ENCODE measurements around the gene PRPF6. TPM values are rescaled to one million over a fixed set of nuclear protein-coding genes. Genes with fewer than 3 reads are reported as not detected.

PRPF6 gene
- total RNA-seq: 71.0 TPM

- peak; percentile 91 for DNase-seq
Measured at GRCh38 chr20:63980806-63981728, at the start of gene PRPF6. TSS of gene PRPF6 (plus strand) at chr20:63981132. CDS start at chr20:63981246, 114 bp downstream.

GRCh38 chr20:63931735-63932134 lies 49.2 kb upstream of the PRPF6 start:
- no peak for DNase-seq

GRCh38 chr20:63932606-63933160 lies 48.2 kb upstream of the PRPF6 start:
- DNase-seq: no peak

DNA sequence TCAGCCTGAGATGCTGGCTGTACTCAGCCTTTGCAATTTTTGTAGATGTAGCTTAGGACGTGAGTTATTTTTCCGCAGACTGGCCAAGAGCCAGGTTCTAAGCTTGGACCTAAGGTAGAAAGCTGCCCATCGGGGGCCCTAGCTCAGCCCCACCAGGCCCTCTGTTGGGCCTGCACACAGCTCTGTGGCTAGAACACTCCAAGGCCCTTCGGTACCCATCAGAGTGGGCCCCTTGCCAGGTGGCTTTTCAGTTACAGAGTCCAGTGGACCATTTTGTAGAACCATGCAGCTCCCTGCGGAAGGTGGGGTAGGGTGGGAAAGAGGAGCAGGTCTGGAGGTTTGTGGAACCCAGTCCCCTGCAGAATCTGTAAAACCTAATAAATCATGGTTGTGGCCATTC lies 47.3 kb upstream of the PRPF6 start:
- DNase-seq: no peak

GRCh38 chr20:63934271-63935068 lies 46.5 kb upstream of the PRPF6 start:
- no peak for DNase-seq

DNA sequence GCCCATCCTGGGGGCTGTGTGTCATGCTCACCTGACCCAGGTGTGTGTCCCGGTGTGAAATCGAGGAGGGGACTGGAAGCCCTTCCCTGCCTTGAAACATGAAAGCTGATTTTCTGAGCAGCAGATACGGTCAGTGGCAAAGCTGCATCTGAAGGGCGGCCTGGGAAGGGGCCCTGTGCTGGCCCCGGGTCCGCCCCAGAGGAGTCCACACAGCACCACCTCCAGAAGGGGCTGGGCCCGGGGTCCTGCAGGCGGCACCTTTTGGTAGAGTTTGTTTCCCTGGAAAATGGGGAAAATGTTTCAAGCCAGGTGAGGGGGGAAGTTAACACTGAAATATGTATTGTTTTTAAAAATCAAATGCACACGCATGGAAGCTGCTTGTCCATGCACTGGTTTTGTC lies 45.5 kb upstream of the PRPF6 start:
- DNase-seq: no peak

- DNase-seq: no peak
Measured at GRCh38 chr20:63937596-63937995, 43.3 kb upstream of the PRPF6 start.

DNA sequence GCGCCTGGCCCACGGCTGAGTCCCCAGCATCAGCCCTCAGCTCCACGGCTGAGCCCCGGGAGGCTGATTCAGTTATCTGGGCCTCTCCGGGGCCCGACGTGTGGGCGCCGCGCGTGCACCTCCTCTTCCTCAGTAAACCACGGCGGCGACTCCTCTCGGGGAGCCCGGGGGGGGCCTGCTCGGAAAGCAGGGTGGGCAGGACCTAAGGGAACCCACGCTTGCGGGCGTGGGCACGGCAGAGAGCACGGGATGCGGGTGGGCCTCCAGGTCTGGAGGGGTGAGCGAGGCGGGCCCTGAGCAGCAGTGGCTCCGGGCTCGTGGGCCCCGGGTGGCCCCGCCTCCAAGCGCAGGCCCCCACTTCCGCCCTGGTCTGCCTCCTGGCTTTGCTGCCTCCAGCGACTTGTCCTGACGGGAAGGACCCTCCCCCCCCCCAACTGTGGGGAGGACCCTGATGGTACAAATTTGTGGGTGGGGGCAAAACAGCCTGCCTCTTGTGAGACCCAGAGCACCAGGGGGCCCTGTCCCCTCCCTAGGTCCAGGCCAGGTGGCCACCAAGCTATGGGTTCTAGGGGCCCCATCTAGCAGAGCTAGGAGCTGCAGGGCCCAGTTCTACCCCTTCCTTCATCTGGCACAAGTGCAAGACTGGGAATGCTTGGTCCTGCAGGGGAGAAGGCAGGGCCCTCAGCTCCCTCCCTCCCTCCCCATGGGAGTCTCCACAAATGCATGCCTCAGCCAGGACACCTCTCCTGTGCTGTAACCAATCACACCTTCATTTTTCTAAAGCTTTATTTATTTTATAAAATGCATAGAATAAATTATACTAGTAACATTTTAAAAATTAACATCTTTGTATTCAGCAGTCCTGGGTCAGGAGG lies 41.6 kb upstream of the PRPF6 start:
- no peak for DNase-seq

DNA sequence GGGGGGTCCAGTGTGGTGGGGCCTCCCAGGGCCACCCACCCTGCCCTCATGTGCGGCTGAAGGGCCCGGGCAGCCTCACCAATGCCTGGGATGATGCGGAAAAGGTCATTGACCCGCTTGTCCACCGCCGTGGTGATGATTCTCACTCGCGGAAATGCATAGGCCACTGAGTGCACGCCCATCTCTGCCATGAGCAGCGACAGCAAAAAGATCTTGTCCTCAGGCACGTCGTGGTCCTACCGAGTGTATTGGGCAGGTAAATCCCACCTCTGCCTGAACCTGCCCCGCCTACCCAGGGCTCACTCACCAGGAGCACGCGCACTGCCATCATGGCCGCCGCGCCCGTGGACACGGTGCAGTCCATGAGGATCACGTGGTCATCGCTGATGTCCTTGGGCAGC lies 40.9 kb upstream of the PRPF6 start:
- DNase-seq: no peak

GRCh38 chr20:63940472-63941266 lies 40.3 kb upstream of the PRPF6 start:
- no peak for DNase-seq

DNA sequence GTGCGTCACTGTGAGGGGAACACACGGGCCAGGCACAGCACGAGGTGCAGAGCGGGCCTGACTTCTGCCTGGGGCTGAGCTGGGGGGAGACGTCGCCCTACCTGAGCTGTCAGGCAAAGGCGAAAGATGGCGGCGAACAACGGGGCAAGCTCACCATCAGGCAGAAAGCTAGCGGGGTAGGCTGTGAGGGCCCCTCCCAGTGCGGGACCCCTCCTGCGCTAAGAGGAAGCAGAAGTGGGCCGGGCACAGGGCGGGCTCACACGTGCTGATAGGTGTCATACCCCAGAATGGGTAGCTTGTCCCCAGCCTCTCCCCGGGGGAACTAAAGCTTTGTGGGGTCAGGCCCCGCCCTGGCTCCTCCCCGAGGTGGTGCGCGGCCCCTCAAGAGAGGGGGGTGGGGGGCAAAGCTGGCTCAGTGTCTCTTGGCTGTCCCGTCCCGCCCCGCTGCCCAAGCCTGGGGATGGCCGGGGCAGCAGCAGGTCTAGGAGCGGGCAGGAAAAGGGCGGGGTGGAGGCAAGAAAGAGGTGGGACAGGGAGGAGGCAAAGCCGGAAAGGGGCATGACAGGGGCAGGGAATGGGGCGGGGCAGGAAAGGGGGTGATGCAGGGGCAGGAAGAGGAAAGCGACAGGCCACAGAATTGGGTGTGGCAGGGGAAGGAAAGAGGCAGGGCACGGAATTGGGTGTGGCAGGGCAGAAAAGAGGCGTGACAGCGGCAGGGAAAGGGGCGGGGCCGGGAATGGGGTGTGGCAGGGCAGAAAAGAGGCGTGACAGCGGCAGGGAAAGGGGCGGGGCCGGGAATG lies 39.5 kb upstream of the PRPF6 start:
- DNase-seq: no peak

DNA sequence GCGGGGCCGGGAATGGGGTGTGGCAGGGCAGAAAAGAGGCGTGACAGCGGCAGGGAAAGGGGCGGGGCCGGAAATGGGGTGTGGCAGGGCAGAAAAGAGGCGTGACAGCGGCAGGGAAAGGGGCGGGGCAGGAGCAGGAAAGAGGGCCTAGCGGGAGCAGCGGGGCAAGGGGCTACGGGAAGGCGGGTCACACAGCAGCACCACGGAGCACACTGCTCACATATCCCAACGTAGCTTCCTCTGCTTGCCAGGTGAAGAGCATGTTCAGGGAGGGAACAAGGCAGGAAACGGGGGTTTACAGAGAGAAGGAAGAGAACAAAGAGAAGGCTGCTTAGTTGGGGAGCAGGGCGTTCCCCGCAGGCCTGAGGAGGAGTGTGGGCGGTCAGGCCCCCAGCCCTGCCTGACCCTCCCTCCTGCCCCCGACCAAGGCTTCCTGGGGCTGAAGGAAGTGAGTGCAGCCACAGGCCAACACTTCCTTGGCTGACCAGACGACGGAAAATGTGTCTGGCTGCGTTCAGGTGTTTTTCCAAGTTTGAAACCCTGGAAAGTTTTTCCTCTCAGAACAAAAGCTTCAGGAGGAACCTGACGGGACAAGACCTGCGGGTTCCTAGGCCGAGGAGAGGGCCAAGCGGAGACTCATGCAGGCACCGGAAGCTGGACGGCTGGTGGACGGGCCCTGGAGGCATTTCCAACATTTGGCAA lies 38.5 kb upstream of the PRPF6 start:
- no peak for DNase-seq

GRCh38 chr20:63942969-63943807 lies 37.7 kb upstream of the PRPF6 start:
- DNase-seq: no peak

- no peak for DNase-seq
Measured at GRCh38 chr20:63943808-63944077, 37.2 kb upstream of the PRPF6 start.

GRCh38 chr20:63944078-63944941 lies 36.6 kb upstream of the PRPF6 start:
- no peak for DNase-seq

GRCh38 chr20:63945031-63945658 lies 35.8 kb upstream of the PRPF6 start:
- no peak for DNase-seq
